Naive B cell (primary cell): ENCODE measurements around the gene AFF3. TPM values are rescaled to one million over a fixed set of nuclear protein-coding genes. Genes with fewer than 3 reads are reported as not detected.
A peak's percentile ranks its signal among the peaks of the same experiment; 100 is the strongest.

Experiments used
- ATAC-seq, 2 donors: fragments of 150-1000 bp; cut with Tn5 transposase; 2 replicates each; pipeline ENCODE4 v1.10.0; 2021; ENCODE audit warnings: low read depth in 2 of 2, mild to moderate bottlenecking in 2 of 2, moderate library complexity in 2 of 2
- DNase-seq: peaks from one replicate; pipeline ENCODE4 v3.0.0; 2022
- H3K27ac Mint-ChIP-seq, 6 donors: one replicate each; pipeline ENCODE4 v1.8.0; 2020 to 2022; ENCODE audit warnings: mild to moderate bottlenecking in 6 of 6, mixed read lengths in 6 of 6, moderate library complexity in 5 of 6, inconsistent platforms in 2 of 6
- H3K27me3 Mint-ChIP-seq, 3 donors: one replicate each; pipeline ENCODE4 v1.8.0; 2021 to 2022; ENCODE audit warnings: mixed read lengths in 3 of 3, mild to moderate bottlenecking in 1 of 3
- H3K36me3 Mint-ChIP-seq, 2 donors: one replicate each; pipeline ENCODE4 v1.8.0; 2020 to 2022; ENCODE audit warnings: mixed read lengths in 2 of 2, inconsistent platforms in 1 of 2, mild to moderate bottlenecking in 1 of 2
- H3K4me1 Mint-ChIP-seq, 3 donors: one replicate each; pipeline ENCODE4 v1.8.0; 2020 to 2022; ENCODE audit warnings: mixed read lengths in 3 of 3, inconsistent platforms in 1 of 3, mild to moderate bottlenecking in 1 of 3, moderate library complexity in 1 of 3
- H3K4me3 Mint-ChIP-seq, 8 donors: one replicate each; pipeline ENCODE4 v1.8.0; 2020 to 2022; ENCODE audit warnings: mild to moderate bottlenecking in 8 of 8, mixed read lengths in 8 of 8, moderate library complexity in 8 of 8, inconsistent platforms in 2 of 8
- H3K9me3 Mint-ChIP-seq, 7 donors: one replicate each; pipeline ENCODE4 v1.8.0; 2020 to 2022; ENCODE audit warnings: mixed read lengths in 7 of 7, mild to moderate bottlenecking in 5 of 7, inconsistent platforms in 2 of 7, moderate library complexity in 1 of 7
- polyA plus RNA-seq, 6 donors: library from polyadenylated mRNA; unstranded; fragments of 300-500 nt; fragmentation: Illumina TruSeq; gene quantifications; one replicate each; pipeline ENCODE4 v1.2.3, GENCODE V29; 2021; ENCODE audit warnings: low read depth in 6 of 6

The AFF3 gene
- polyA plus RNA-seq, 6 donors from 2014 or later, result 43.8 to 255 (median 96.8) TPM

GRCh38 chr2:99605036-99605435 lies 537.4 kb downstream of the AFF3 start:
- no peak for DNase-seq
- Mint-ChIP-seq H3K4me3 (no peak overlapping the region), H3K9me3 (no peaks in the 10 kb centered on the region), H3K36me3 (peaks cover 2 to 3% of the 10 kb centered on the region in 2 donors), H3K27ac (peak overlapping the region in 4 of 6 donors; percentile 34 to 60 (median 44)), H3K4me1 (peaks cover 29 to 41% (median 38%) of the 10 kb centered on the region in 3 donors), H3K27me3 (no peaks in the 10 kb centered on the region)
- no peak for ATAC-seq

DNA sequence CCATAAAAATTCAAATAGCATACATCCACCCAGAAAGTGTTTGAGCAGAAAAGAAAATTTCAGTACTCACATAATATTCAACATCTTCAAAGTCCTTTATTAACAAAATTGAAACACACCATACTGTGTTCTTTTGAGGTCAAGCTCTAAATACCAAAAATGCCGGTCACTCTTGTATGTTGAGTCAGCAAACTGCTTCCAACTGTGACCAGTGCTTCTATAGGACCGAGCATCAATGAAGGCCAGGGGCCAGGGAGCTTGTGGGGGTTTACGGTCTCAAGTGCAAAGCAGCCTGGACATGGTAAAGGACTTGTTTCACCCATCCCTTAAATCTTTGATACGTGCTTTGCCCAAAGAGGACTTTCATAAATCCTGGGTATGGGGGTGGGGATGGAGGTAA lies 539.9 kb downstream of the AFF3 start:
- H3K9me3 Mint-ChIP-seq, result no peaks in the 10 kb centered on the region
- DNase-seq (no peak), ATAC-seq (no peak)
- peaks cover 8 to 13% of the 10 kb centered on the region in 2 donors for H3K36me3 Mint-ChIP-seq
- H3K4me3 Mint-ChIP-seq, result no peak overlapping the region
- H3K27me3 Mint-ChIP-seq, result no peaks in the 10 kb centered on the region
- H3K27ac Mint-ChIP-seq, result peak overlapping the region in 2 of 6 donors; percentile 26 to 79
- H3K4me1 Mint-ChIP-seq, result peaks cover 14 to 25% (median 18%) of the 10 kb centered on the region in 3 donors

- H3K4me1 Mint-ChIP-seq, result peaks cover 13 to 25% (median 18%) of the 10 kb centered on the region in 3 donors
- H3K4me3 Mint-ChIP-seq, result no peak overlapping the region
- ATAC-seq (no peak), DNase-seq (no peak)
- H3K36me3 Mint-ChIP-seq, result peaks cover 15 to 18% of the 10 kb centered on the region in 2 donors
- H3K27ac Mint-ChIP-seq, result peak overlapping the region in 3 of 6 donors; percentile 63 to 79 (median 66)
- no peaks in the 10 kb centered on the region for H3K9me3 Mint-ChIP-seq
- no peaks in the 10 kb centered on the region for H3K27me3 Mint-ChIP-seq
Measured at GRCh38 chr2:99600981-99601651, 541.3 kb downstream of the AFF3 start.

- DNase-seq, result no peak
- Mint-ChIP-seq H3K4me3 (no peak overlapping the region), H3K27me3 (no peaks in the 10 kb centered on the region), H3K36me3 (peaks cover 33 to 38% of the 10 kb centered on the region in 2 donors), H3K9me3 (no peaks in the 10 kb centered on the region), H3K4me1 (peaks cover 0 to 15% (median 10%) of the 10 kb centered on the region in 3 donors), H3K27ac (peak overlapping the region in 3 of 6 donors; percentile 30 to 60 (median 42))
- no peak for ATAC-seq
Measured at GRCh38 chr2:99598441-99598840, 543.9 kb downstream of the AFF3 start.

GRCh38 chr2:99597616-99598015 lies 544.8 kb downstream of the AFF3 start:
- H3K4me1 Mint-ChIP-seq, result peaks cover 0 to 15% (median 9%) of the 10 kb centered on the region in 3 donors

GRCh38 chr2:99595373-99595772 lies 547.0 kb downstream of the AFF3 start:
- H3K4me3 Mint-ChIP-seq, result peak overlapping the region in 2 of 8 donors; percentile 39 to 62
- no peak for ATAC-seq
- no peak for DNase-seq
- H3K27me3 Mint-ChIP-seq, result no peaks in the 10 kb centered on the region
- H3K27ac Mint-ChIP-seq, result peak overlapping the region in 4 of 6 donors; percentile 14 to 89 (median 72)
- peaks cover 0 to 22% (median 9%) of the 10 kb centered on the region in 3 donors for H3K4me1 Mint-ChIP-seq
- H3K9me3 Mint-ChIP-seq, result no peaks in the 10 kb centered on the region
- H3K36me3 Mint-ChIP-seq, result peaks cover 33 to 47% of the 10 kb centered on the region in 2 donors

More at GRCh38 chr2:99597616-99598015, 544.8 kb downstream of the AFF3 start:
- peaks cover 33 to 38% of the 10 kb centered on the region in 2 donors for H3K36me3 Mint-ChIP-seq
- DNase-seq (no peak), ATAC-seq (no peak)
- H3K9me3 Mint-ChIP-seq, result no peaks in the 10 kb centered on the region
- no peaks in the 10 kb centered on the region for H3K27me3 Mint-ChIP-seq
- H3K4me3 Mint-ChIP-seq, result no peak overlapping the region
- H3K27ac Mint-ChIP-seq, result peak overlapping the region in 3 of 6 donors; percentile 14 to 77 (median 63)

GRCh38 chr2:99593692-99594427 lies 548.5 kb downstream of the AFF3 start:
- Mint-ChIP-seq H3K27ac (peak overlapping the region in 5 of 6 donors; percentile 40 to 89 (median 75)), H3K36me3 (peaks cover 30 to 44% of the 10 kb centered on the region in 2 donors), H3K9me3 (no peaks in the 10 kb centered on the region), H3K27me3 (no peaks in the 10 kb centered on the region), H3K4me3 (peak overlapping the region in 1 of 8 donors; percentile 39), H3K4me1 (peaks cover 0 to 21% (median 12%) of the 10 kb centered on the region in 3 donors)
- DNase-seq, result no peak
- ATAC-seq, result no peak

GRCh38 chr2:99576775-99577174 lies 565.6 kb downstream of the AFF3 start:
- no peak overlapping the region for H3K4me3 Mint-ChIP-seq
- no peaks in the 10 kb centered on the region for H3K27me3 Mint-ChIP-seq
- peak overlapping the region in 3 of 6 donors; percentile 49 to 60 (median 57) for H3K27ac Mint-ChIP-seq
- H3K36me3 Mint-ChIP-seq, result peaks cover 0 to 17% of the 10 kb centered on the region in 2 donors
- no peak for DNase-seq
- ATAC-seq, result no peak
- H3K9me3 Mint-ChIP-seq, result no peaks in the 10 kb centered on the region
- no peaks in the 10 kb centered on the region for H3K4me1 Mint-ChIP-seq

DNA sequence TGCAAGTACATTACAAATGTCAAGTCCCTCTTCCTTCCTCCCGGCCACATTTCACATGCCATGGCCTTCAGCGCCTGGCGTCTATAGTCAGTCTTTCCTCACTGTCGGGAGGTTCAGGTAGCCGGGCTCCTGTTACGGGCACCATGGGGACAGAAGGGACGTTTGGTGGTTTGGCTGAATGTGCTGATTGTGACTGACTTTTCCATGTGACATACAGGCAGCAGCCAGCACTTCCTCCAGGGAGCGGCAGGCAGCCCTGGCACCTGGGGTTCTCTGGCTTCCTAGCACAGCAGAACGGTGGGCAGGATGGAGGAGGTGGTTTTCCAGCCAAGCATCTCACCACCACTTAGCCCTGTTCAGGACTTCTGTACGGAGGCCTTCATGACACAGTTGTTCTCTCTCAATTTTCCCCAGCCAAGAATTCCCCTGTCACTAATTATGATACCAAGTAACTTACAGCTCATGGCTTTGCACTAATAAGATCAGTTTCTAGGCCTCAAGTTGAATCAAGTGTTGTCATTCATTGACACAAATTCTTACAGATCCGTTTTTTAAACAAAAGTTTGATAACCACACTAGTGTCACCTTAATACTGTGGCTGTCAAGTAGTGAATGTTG lies 568.6 kb downstream of the AFF3 start:
- no peaks in the 10 kb centered on the region for H3K9me3 Mint-ChIP-seq
- DNase-seq, result no peak
- H3K4me3 Mint-ChIP-seq, result no peak overlapping the region
- no peaks in the 10 kb centered on the region for H3K27me3 Mint-ChIP-seq
- H3K36me3 Mint-ChIP-seq, result peaks cover 24 to 36% of the 10 kb centered on the region in 2 donors
- H3K27ac Mint-ChIP-seq, result peak overlapping the region in 2 of 6 donors; percentile 15 to 56
- no peak for ATAC-seq
- peaks cover 0 to 7% (median 3%) of the 10 kb centered on the region in 3 donors for H3K4me1 Mint-ChIP-seq

GRCh38 chr2:99572373-99573164 lies 569.8 kb downstream of the AFF3 start:
- DNase-seq (no peak), ATAC-seq (no peak)
- H3K4me3 Mint-ChIP-seq, result no peak overlapping the region
- H3K36me3 Mint-ChIP-seq, result peaks cover 33 to 35% of the 10 kb centered on the region in 2 donors
- peaks cover 0 to 7% (median 3%) of the 10 kb centered on the region in 3 donors for H3K4me1 Mint-ChIP-seq
- H3K27ac Mint-ChIP-seq, result peak overlapping the region in 2 of 6 donors; percentile 65 to 74
- no peaks in the 10 kb centered on the region for H3K27me3 Mint-ChIP-seq
- H3K9me3 Mint-ChIP-seq, result no peaks in the 10 kb centered on the region

GRCh38 chr2:99571954-99572353 lies 570.4 kb downstream of the AFF3 start:
- Mint-ChIP-seq H3K36me3 (peaks cover 33 to 40% of the 10 kb centered on the region in 2 donors), H3K27ac (peak overlapping the region in 1 of 6 donors; percentile 52), H3K9me3 (no peaks in the 10 kb centered on the region), H3K27me3 (no peaks in the 10 kb centered on the region), H3K4me3 (no peak overlapping the region), H3K4me1 (peaks cover 0 to 7% (median 7%) of the 10 kb centered on the region in 3 donors)
- no peak for ATAC-seq
- DNase-seq, result no peak

GRCh38 chr2:99571533-99571932 lies 570.9 kb downstream of the AFF3 start:
- peak overlapping the region in 1 of 8 donors; percentile 10 for H3K4me3 Mint-ChIP-seq
- H3K9me3 Mint-ChIP-seq, result no peaks in the 10 kb centered on the region
- H3K27ac Mint-ChIP-seq, result peak overlapping the region in 2 of 6 donors; percentile 24 to 52
- peaks cover 0 to 7% (median 7%) of the 10 kb centered on the region in 3 donors for H3K4me1 Mint-ChIP-seq
- ATAC-seq, result no peak
- no peak for DNase-seq
- peaks cover 31 to 43% of the 10 kb centered on the region in 2 donors for H3K36me3 Mint-ChIP-seq
- no peaks in the 10 kb centered on the region for H3K27me3 Mint-ChIP-seq
